ENCODE measurements around the gene MT1M.

The MT1M gene

DNA sequence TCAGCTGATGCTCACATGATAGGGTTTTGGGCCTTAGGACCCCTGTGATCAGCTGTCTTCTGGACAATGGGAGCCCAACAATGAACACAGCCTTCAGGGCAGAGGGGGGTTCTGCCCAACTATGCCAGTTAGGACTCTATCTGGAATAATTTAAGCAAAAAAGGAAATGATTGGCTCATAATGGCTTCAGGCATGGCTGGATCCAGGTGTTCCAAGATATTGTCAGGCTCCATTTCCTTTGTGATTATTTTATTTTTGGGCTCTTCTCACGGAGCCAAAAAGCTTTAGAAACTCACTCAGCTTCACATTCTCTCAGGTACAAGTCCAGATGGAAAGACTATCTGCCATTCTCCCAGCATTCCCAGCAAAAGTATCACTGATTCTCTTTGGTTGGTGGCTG, 27.0 kb upstream of the MT1M start:
- TF ChIP-seq ZNF274 (IDR thresholded peaks at IDR 0.05; ENCODE audit: low read depth, low read length) = no peak

DNA sequence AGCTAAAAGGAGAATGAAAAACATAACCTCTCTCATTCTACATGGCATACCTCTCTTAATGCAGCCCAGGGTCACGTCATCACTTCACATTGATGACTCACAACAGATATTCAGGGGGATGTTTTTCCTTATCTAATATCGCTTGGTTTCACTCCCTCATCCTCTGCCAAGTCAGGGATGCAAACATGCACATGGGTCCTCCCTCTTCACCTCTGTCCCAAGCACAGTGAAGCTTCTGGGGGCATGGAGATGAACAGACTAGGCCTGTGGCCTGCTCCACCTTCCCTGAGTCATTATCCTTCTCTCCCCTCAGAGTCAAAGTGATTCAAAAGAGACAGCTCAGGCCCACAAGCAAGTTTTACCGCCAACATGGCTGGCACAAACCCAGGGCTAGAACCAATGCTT, 26.4 kb upstream of the MT1M start:
- no peak overlapping the region for H3K4me3 ChIP-seq (ENCODE audit: low read length)
- no peak for TF ChIP-seq ZNF274 (IDR thresholded peaks at IDR 0.05; ENCODE audit: low read depth, low read length)

More for the DNA sequence above, 27.0 kb upstream of the MT1M start:
- H3K4me3 ChIP-seq (ENCODE audit: low read length) = no peak overlapping the region

DNA sequence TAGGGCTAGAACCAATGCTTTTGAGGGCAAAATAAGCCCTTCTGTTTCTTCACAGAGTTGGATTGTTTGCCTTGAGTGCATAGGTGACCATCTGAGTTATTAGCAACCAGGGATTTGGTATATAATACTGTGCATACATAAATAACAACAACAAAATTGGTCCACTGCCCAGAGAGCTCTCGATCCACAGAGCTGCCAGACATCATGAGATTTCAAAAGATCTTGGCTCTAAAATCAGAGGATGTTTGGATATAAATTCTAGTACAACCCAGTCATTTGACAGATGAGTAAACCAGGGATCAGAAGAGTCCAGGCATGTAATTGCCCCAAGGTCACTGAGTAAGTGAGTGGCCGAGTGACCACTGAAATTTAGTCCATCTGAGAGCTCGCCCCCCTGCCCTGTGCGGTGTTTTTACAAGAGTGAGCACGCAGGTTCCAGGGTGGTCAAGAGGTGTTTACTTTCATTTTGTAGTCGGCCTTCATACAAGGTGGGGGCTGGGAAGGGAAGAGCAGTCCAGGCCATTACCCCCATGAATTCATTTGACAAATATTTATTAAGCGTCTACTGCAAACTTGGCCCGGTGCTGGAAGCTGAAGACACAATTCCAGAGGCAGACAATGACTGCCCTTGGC, 25.9 kb upstream of the MT1M start:
- TF ChIP-seq ZNF274 (IDR thresholded peaks at IDR 0.05; ENCODE audit: low read depth, low read length) = no peak
- no peak overlapping the region for H3K4me3 ChIP-seq (ENCODE audit: low read length)

DNA sequence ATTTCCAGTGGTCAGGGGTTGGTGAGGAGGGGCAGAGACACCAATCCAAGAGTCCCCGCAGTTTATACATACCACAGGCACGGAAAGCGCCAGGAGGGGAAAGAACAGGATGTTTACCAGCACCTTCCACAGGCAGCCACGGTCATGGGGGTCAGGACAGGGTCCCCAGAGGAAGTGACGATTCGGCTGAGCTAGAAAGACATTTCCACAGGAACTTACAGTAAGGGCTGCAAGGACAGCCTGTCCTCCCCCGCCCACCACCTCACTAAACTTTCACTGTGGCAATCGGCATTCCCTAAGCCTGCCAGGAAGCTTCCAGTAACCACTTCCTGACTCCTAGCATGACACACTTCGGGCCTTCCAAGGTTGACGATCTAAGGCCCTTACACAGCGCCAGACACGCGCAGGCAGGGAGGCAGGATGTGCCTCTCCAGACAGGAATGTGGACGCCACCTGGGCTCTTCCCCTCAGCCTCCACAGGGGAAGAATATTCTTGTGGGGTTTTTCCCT, 25.3 kb upstream of the MT1M start:
- no peak overlapping the region for H3K4me3 ChIP-seq (ENCODE audit: low read length)
- no peak for TF ChIP-seq ZNF274 (IDR thresholded peaks at IDR 0.05; ENCODE audit: low read depth, low read length)

DNA sequence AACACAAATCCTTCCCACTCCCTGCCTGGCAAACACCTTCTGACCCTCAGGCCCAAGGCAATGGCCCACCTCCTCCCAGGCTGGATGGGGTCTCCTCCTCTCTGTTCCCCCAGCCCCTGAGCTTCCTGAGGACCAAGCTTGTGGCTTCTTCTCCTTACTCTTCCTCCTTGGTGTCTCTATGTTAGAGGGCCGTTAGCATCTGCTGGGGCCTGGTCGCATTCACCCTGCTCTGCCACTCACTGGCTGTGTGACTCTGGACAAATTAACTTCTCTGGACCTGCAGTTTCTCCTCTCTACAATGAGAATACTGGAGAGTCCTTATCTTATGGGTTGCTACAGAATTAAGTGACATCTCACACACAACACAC, 24.8 kb upstream of the MT1M start:
- TF ChIP-seq ZNF274 (IDR thresholded peaks at IDR 0.05; ENCODE audit: low read depth, low read length) = no peak
- no peak overlapping the region for H3K4me3 ChIP-seq (ENCODE audit: low read length)

DNA sequence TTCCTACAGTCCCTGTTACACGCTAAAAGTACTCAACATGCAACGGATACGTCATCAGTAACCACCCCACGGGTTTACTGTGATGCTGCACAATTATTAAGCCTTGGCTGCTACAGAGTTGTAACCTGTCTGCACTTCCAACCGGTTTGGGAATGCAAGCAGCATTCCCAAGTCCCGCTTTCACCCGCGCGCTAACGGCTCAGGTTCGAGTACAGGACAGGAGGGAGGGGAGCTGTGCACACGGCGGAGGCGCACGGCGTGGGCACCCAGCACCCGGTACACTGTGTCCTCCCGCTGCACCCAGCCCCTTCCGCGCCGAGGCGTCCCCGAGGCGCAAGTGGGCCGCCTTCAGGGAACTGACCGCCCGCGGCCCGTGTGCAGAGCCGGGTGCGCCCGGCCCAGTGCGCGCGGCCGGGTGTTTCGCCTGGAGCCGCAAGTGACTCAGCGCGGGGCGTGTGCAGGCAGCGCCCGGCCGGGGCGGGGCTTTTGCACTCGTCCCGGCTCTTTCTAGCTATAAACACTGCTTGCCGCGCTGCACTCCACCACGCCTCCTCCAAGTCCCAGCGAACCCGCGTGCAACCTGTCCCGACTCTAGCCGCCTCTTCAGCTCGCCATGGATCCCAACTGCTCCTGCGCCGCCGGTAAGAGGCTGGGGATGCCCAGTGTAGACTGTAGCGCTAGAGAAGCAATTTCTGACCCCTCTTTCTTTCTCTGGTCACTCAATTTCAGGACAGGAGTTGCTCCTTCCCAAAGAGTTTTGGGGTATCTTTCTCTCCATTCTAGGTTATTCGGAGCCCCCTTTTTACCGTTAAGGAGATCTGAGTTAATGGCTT, 24.2 kb upstream of the MT1M start, which contains the start of gene MT2A:
Gene MT2A (plus strand): TSS at position 542 of the 833 bp plus-strand sequence. CDS start 72 bp downstream, at position 614.
- H3K4me3 ChIP-seq (ENCODE audit: low read length) = peak within 1 kb of the TSS; percentile 69
- no peak for TF ChIP-seq ZNF274 (IDR thresholded peaks at IDR 0.05; ENCODE audit: low read depth, low read length)

DNA sequence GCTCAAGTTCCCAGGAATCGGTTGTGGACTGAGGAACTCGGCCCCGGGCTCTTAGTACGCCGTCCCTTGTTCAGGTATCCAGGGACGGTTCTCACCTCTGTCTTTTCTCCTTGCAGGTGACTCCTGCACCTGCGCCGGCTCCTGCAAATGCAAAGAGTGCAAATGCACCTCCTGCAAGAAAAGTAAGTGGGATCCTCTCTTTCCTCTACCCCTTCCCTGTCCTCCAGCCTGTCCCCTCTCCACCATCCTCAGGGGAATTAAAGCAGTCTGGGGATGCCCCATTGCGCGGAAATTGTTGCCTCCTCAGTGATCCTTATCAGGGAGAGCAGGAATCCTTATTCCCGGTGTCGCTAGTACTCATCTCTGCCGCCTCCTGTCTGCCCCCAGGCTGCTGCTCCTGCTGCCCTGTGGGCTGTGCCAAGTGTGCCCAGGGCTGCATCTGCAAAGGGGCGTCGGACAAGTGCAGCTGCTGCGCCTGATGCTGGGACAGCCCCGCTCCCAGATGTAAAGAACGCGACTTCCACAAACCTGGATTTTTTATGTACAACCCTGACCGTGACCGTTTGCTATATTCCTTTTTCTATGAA, 23.5 kb upstream of the MT1M start:
- no peak for TF ChIP-seq ZNF274 (IDR thresholded peaks at IDR 0.05; ENCODE audit: low read depth, low read length)
- H3K4me3 ChIP-seq (ENCODE audit: low read length) = peak overlapping the region; percentile 69

DNA sequence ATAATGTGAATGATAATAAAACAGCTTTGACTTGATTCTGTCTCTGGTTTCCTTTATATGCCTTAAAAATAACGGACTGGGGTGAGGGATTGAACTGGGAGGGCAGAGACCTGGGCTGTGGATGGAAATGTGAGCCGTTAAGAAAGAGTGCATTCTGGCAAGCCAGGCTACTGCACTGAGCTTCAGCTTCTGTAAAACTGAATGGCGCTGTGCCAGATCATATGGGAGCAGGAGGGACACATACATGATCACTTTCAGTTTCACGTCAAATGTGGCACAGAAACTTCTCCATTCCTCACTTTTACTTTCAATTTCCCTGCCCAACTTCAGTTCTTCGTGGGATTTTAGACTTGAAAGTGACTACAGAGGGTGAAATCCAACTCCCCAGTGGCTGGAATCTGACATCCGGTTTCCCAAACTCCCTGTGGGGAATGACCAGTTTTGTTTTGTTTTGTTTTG, 23.0 kb upstream of the MT1M start:
- H3K4me3 ChIP-seq (ENCODE audit: low read length) = peak overlapping the region; percentile 69
- TF ChIP-seq ZNF274 (IDR thresholded peaks at IDR 0.05; ENCODE audit: low read depth, low read length) = no peak

DNA sequence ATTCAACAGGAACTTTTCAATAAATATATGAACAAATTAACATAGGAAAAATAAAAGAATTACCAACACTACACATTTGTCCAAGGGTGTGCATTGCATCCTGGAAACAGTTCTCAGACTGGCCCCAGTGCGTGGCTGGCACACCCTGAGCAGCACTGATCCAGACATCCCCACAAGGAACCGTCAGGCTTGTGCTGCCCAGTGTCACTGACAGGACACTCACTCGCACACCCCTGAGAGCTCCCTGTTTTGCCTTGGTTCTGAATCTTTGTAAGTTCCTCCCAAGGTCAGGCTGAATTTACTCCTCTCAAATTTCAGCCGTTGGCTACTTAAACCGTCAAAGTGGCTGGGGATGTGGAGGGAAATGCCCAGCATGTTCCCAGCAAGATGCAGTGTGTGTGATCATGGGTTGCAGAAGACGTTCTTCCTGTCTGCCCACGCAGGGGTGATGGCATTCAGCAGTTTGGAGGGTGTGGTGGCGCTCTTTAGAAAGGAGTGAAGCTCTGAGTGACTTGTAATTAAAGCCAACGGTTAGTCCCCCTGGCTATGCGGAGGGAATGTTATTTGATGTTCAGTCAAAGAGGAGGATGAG, 22.3 kb upstream of the MT1M start:
- no peak overlapping the region; the same call in 1 of the 2 replicates for H3K4me3 ChIP-seq (ENCODE audit: low read length)
- no peak for TF ChIP-seq ZNF274 (IDR thresholded peaks at IDR 0.05; ENCODE audit: low read depth, low read length)

DNA sequence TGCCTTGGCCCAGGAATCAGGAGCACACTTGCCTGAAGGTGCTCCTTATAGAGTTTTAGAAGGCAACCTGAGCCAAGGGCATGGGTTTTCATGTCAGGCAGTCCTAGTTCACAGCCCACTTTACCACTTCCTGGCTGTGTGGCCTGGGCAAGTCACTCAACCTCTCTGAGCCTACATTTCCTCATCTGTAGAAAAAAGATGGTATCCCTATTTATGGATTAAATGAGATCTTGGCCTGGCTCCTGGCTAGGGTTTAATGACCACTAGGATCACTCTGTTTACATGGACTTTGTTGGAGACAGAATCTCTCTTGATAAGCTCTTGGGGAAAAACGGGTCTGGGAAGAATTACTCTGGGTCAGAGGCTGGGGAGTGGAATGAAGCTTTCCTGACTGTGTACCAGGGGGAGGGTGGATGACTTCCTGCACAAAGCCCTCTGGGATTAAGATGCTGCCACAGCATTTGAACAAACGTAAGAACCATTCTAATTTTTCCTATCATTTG, 21.8 kb upstream of the MT1M start:
- TF ChIP-seq ZNF274 (IDR thresholded peaks at IDR 0.05; ENCODE audit: low read depth, low read length) = no peak
- no peak overlapping the region for H3K4me3 ChIP-seq (ENCODE audit: low read length)

DNA sequence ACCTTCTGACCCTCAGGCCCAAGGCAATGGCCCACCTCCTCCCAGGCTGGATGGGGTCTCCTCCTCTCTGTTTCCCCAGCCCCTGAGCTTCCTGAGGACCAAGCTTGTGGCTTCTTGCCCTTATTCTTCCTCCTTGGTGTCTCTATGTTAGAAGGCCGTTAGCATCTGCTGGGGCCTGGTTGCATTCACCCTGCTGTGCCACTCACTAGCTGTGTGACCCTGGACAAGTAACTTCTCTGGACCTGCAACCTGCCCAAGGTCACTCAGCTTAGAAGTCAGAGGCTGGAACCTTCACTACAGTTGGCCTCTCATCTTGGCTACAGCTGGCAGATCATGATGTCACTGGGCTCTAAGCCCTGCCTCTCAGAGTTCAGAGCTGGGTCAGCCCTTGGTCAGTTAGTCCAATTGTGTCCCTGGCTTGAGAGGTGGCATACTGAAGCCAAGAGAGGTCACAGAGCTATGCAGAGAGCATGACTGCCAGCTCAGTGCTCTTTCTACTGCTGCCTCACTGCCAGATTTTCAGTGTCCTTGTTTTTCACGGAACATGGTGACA, 21.1 kb upstream of the MT1M start:
- no peak for TF ChIP-seq ZNF274 (IDR thresholded peaks at IDR 0.05; ENCODE audit: low read depth, low read length)

DNA sequence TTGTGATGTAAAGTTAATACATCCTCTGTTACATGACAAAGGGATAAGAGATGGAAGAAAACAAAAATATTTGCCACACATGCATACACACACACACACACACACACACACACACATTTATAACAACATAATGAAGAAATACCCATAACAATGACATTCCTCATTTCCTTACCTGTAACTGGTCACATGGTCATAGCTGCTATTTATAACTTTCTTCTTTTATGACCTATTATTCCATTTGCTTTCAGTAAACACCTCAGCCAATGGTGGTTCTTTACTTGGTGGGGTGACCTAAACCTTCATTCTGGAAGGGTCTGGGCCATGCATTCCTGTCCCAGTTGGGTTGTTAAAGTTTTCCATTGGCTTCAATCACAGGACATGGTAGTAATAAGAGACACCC, 18.8 kb upstream of the MT1M start:
- no peak overlapping the region for H3K4me3 ChIP-seq (ENCODE audit: low read length)

More for the DNA sequence above, 21.1 kb upstream of the MT1M start:
- no peak overlapping the region for H3K4me3 ChIP-seq (ENCODE audit: low read length)

DNA sequence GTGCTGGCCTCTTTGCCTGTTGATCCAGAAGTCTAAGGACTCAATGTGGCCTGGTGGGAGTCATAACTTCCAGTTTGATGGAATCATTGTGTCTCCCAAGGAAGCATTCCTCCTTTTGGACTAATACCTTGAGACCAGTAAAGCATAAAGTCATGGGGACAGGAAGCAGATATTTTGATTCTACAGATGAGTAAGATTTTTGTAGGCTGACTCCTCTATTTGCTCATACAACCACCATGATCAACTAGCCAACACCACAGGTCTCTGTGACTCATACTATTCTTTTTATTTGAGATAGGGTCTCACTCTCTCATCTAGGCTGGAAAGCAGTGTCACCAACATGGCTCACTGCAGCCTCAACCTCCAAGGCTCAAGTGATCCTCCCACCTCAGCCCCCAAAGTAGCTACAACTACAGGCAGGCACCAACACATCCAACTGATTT, 17.9 kb upstream of the MT1M start:
- TF ChIP-seq ZNF274 (IDR thresholded peaks at IDR 0.05; ENCODE audit: low read depth, low read length) = no peak
- no peak overlapping the region for H3K4me3 ChIP-seq (ENCODE audit: low read length)

More for the DNA sequence above, 18.8 kb upstream of the MT1M start:
- TF ChIP-seq ZNF274 (IDR thresholded peaks at IDR 0.05; ENCODE audit: low read depth, low read length) = no peak

DNA sequence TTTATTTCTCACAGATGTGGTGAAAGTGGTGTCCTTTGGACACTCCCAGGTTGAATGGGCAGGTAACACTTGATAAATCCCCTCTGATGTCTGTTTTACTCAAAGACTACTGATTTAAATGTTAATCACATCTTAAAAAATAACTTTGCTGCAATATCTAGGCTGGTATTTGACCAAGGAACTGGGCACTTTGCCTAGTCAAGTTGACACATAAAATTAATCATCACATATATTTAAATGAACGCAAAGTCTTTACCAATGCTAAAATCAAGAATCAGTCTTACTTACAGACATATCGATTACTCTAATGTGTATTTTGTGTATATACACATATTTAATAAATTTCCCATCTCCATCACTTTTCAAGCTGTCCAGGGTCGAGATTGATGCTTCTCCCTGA, 17.1 kb upstream of the MT1M start:
- no peak for TF ChIP-seq ZNF274 (IDR thresholded peaks at IDR 0.05; ENCODE audit: low read depth, low read length)
- H3K4me3 ChIP-seq (ENCODE audit: low read length) = no peak overlapping the region

Measured in GM08714 (cell line).